Measurements from ENCODE around the gene RNF157. TPM values are rescaled to one million over a fixed set of nuclear protein-coding genes. Genes with fewer than 3 reads are reported as not detected.

Gene RNF157
- total RNA-seq, 1 donor, result 0.36 TPM

- Histone ChIP-seq H3K27ac (ENCODE audit: low read depth, low read length) (no peak overlapping the region), H3K36me3 (ENCODE audit: insufficient read depth, low read length) (no peaks in the 10 kb centered on the region), H3K4me1 (ENCODE audit: insufficient read depth, low read length) (peaks cover 7% of the 10 kb centered on the region), H4K20me1 (ENCODE audit: insufficient read depth, low read length) (no peaks in the 10 kb centered on the region), H2AFZ (ENCODE audit: low read length) (peak overlapping the region; percentile 94), H3K4me3 (ENCODE audit: insufficient read depth, low read length) (peak overlapping the region; percentile 74), H3K4me2 (ENCODE audit: insufficient read depth, low read length) (peak overlapping the region; percentile 97), H3K27me3 (ENCODE audit: insufficient read depth, low read length) (peaks cover 66% of the 10 kb centered on the region), H3K9me3 (ENCODE audit: low read depth, low read length) (no peaks in the 10 kb centered on the region), H3K79me2 (ENCODE audit: insufficient read depth, low read length) (no peaks in the 10 kb centered on the region)
- DNase-seq (ENCODE audit: insufficient read length, low spot score, missing footprints), result no peak
- no peak for TF ChIP-seq CTCF (IDR thresholded peaks at IDR 0.05; ENCODE audit: extremely low read depth, low read depth, low read length)
Measured at GRCh38 chr17:76241204-76241538, 878 bp upstream of the RNF157 start.

GRCh38 chr17:76239538-76240274 lies 587 bp downstream of the RNF157 start:
- Histone ChIP-seq H3K4me3 (ENCODE audit: insufficient read depth, low read length) (peak overlapping the region; percentile 37), H4K20me1 (ENCODE audit: insufficient read depth, low read length) (no peaks in the 10 kb centered on the region), H3K4me2 (ENCODE audit: insufficient read depth, low read length) (peak overlapping the region; percentile 32), H2AFZ (ENCODE audit: low read length) (no peak overlapping the region), H3K9me3 (ENCODE audit: low read depth, low read length) (no peaks in the 10 kb centered on the region), H3K36me3 (ENCODE audit: insufficient read depth, low read length) (no peaks in the 10 kb centered on the region), H3K27ac (ENCODE audit: low read depth, low read length) (no peak overlapping the region), H3K79me2 (ENCODE audit: insufficient read depth, low read length) (no peaks in the 10 kb centered on the region), H3K4me1 (ENCODE audit: insufficient read depth, low read length) (peaks cover 7% of the 10 kb centered on the region), H3K27me3 (ENCODE audit: insufficient read depth, low read length) (peaks cover 66% of the 10 kb centered on the region)
- no peak for TF ChIP-seq CTCF (IDR thresholded peaks at IDR 0.05; ENCODE audit: extremely low read depth, low read depth, low read length)
- DNase-seq (ENCODE audit: insufficient read length, low spot score, missing footprints), result peak; percentile 77

GRCh38 chr17:76238847-76239537 lies 1.3 kb downstream of the RNF157 start:
- no peaks in the 10 kb centered on the region for H3K36me3 ChIP-seq (ENCODE audit: insufficient read depth, low read length)
- H3K4me3 ChIP-seq (ENCODE audit: insufficient read depth, low read length), result no peak overlapping the region
- TF ChIP-seq CTCF (IDR thresholded peaks at IDR 0.05; ENCODE audit: extremely low read depth, low read depth, low read length), result no peak
- no peak for DNase-seq (ENCODE audit: insufficient read length, low spot score, missing footprints)
- H3K9me3 ChIP-seq (ENCODE audit: low read depth, low read length), result no peaks in the 10 kb centered on the region
- H3K27ac ChIP-seq (ENCODE audit: low read depth, low read length), result no peak overlapping the region
- H3K79me2 ChIP-seq (ENCODE audit: insufficient read depth, low read length), result no peaks in the 10 kb centered on the region
- peaks cover 7% of the 10 kb centered on the region for H3K4me1 ChIP-seq (ENCODE audit: insufficient read depth, low read length)
- no peak overlapping the region for H2AFZ ChIP-seq (ENCODE audit: low read length)
- no peak overlapping the region for H3K4me2 ChIP-seq (ENCODE audit: insufficient read depth, low read length)
- peaks cover 61% of the 10 kb centered on the region for H3K27me3 ChIP-seq (ENCODE audit: insufficient read depth, low read length)
- H4K20me1 ChIP-seq (ENCODE audit: insufficient read depth, low read length), result no peaks in the 10 kb centered on the region

GRCh38 chr17:76237859-76238313 lies 2.4 kb downstream of the RNF157 start:
- Histone ChIP-seq H3K79me2 (ENCODE audit: insufficient read depth, low read length) (no peaks in the 10 kb centered on the region), H3K27ac (ENCODE audit: low read depth, low read length) (no peak overlapping the region), H3K4me1 (ENCODE audit: insufficient read depth, low read length) (peaks cover 7% of the 10 kb centered on the region), H2AFZ (ENCODE audit: low read length) (no peak overlapping the region), H4K20me1 (ENCODE audit: insufficient read depth, low read length) (no peaks in the 10 kb centered on the region), H3K4me2 (ENCODE audit: insufficient read depth, low read length) (no peak overlapping the region), H3K9me3 (ENCODE audit: low read depth, low read length) (no peaks in the 10 kb centered on the region), H3K4me3 (ENCODE audit: insufficient read depth, low read length) (no peak overlapping the region), H3K27me3 (ENCODE audit: insufficient read depth, low read length) (peaks cover 50% of the 10 kb centered on the region), H3K36me3 (ENCODE audit: insufficient read depth, low read length) (no peaks in the 10 kb centered on the region)
- DNase-seq (ENCODE audit: insufficient read length, low spot score, missing footprints), result no peak
- no peak for TF ChIP-seq CTCF (IDR thresholded peaks at IDR 0.05; ENCODE audit: extremely low read depth, low read depth, low read length)

Measured in osteoblast (primary cell).